ENCODE results near the gene TROAP. TPM values are rescaled to one million over a fixed set of nuclear protein-coding genes. Genes with fewer than 3 reads are reported as not detected.

The TROAP gene
- total RNA-seq, 1 donor from 2014 or later: not detected

- DNase-seq (ENCODE audit: low spot score): no peak
Observed at GRCh38 chr12:49327887-49328286, 4.8 kb downstream of the TROAP start.

- no peak for DNase-seq (ENCODE audit: low spot score)
Observed at GRCh38 chr12:49328816-49329215, 5.8 kb downstream of the TROAP start.

DNA sequence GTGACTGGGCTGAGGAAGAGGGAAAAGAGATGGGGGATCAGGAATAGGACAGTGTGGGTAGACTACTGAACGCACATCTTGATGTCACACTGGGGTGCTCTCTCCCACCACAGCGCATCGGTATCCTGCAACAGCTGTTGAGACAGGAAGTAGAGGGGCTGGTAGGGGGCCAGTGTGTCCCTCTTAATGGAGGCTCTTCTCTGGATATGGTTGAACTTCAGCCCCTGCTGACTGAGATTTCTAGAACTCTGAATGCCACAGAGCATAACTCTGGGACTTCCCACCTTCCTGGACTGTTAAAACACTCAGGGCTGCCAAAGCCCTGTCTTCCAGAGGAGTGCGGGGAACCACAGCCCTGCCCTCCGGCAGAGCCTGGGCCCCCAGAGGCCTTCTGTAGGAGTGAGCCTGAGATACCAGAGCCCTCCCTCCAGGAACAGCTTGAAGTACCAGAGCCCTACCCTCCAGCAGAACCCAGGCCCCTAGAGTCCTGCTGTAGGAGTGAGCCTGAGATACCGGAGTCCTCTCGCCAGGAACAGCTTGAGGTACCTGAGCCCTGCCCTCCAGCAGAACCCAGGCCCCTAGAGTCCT, 7.1 kb downstream of the TROAP start:
- DNase-seq (ENCODE audit: low spot score): no peak

GRCh38 chr12:49330631-49331379, 7.8 kb downstream of the TROAP start:
- DNase-seq (ENCODE audit: low spot score): peak; percentile 35

DNA sequence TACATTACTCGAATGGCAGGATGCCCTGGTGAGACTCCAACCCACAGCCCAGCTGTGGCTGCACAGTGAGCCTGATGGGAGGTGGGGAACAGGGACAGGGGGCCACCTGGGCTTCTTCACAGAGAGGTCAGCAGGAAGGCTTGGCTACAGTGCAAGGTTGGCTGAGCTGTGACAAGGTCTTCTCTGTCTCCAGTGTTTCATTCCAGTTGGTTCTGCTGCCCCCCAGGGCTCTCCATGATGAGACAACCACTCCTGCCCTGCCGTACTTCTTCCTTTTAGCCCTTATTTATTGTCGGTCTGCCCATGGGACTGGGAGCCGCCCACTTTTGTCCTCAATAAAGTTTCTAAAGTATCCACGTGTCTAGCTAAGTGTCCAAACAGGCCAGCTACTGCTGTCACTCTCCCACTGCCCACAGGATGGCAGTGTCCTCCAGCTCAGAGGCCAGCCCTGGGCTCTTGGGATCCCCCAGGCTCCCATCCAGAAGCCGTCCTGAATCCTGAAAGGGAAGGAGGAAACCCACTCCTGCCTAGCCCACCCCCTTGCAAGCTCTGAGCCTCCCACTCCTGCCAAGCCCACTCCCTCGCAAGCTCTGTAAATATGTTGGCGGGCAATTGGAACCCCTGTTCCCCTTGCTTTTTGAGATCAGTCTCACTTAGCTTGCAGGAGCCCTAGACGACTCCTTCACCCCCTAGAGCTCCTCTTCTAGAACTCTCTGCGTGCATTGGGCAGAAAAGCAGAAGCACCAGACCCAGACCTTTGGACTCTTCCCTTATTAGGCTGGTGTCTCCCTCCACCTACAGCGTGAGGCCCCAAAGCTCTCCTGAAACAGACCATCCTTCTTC, 8.5 kb downstream of the TROAP start:
- peak; percentile 85 for DNase-seq (ENCODE audit: low spot score)

GRCh38 chr12:49332441-49332861, 9.4 kb downstream of the TROAP start:
- DNase-seq (ENCODE audit: low spot score): peak; percentile 76

GRCh38 chr12:49332891-49333371, 9.9 kb downstream of the TROAP start:
- DNase-seq (ENCODE audit: low spot score): peak; percentile 85

DNA sequence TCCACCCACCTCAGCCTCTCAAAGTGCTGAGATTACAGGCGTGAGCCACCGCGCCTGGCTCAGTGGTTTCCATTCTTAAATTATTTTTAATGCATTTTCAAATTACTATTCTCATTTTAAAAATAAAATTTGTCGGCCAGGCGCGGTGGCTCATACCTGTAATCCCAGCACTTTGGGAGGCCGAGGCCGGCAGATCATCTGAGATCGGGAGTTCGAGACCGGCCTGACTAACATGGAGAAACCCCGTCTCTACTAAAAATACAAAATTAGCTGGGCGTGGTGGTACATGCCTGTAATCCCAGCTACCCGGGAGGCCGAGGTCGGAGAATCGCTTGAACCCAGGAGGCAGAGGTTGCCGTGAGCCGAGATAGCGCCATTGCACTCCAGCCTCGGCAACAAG, 10.7 kb downstream of the TROAP start:
- peak; percentile 75 for DNase-seq (ENCODE audit: low spot score)

DNA sequence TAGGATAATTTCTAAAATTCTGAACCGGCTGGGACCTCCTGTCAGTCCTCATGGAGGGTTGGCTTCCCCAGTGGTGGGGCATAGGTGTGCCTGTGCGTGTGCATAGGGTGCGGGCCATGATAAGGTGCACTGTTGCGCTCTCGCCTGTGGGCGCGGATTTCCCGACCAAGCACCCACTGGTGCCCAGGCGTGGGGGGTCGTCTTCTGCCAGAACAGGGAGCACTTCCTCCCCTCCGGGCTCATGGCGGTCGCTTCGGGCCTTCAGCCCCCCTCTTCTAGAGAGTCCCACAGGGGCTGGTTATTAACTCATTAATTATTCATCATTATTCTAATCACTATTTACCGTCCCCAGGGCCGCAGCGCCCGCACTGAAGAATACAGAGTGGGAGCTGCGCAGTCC, 11.2 kb downstream of the TROAP start:
- peak; percentile 78 for DNase-seq (ENCODE audit: low spot score)

GRCh38 chr12:49334681-49335080, 11.6 kb downstream of the TROAP start:
- peak; percentile 64 for DNase-seq (ENCODE audit: low spot score)

DNA sequence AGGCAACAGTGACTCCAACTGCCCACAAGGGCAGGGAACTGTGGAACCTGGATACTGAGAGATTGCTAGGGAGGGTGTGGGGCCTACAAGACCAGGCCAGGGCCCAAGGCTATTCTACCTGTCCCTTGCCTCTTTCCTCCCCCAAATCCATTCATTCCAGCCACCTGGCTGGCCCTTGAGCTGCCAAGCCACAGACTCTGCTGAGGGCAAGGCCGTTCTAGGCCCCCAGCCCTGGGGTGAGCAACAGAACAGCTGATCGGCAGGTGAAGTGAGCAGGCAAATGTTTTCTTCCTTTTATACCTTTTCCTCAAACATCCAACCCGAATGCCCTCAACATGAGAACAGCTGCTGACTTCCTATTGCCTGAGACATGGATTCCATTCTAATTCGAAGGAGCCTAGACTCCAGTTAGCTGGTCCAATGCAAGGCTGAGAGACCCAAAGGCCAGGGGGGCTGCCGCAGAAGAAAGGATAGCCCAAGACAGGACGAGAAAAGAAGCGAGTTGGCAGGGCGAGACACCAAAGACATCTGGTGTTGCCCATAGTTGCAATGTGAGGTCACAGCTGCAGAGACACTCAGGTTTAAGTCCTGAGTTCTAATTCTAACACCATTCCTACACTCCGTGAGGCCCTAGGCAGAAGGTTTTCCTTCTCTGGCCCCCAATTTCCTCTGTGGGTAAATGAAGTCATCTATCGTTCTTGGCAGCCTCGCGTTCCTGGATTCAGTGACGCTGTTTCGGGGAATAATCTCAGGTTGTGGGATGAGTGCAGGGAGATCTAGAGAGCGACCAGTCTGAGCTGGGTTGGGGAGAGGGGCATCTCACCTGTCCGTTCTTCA, 12.3 kb downstream of the TROAP start:
- DNase-seq (ENCODE audit: low spot score): peak; percentile 75

DNA sequence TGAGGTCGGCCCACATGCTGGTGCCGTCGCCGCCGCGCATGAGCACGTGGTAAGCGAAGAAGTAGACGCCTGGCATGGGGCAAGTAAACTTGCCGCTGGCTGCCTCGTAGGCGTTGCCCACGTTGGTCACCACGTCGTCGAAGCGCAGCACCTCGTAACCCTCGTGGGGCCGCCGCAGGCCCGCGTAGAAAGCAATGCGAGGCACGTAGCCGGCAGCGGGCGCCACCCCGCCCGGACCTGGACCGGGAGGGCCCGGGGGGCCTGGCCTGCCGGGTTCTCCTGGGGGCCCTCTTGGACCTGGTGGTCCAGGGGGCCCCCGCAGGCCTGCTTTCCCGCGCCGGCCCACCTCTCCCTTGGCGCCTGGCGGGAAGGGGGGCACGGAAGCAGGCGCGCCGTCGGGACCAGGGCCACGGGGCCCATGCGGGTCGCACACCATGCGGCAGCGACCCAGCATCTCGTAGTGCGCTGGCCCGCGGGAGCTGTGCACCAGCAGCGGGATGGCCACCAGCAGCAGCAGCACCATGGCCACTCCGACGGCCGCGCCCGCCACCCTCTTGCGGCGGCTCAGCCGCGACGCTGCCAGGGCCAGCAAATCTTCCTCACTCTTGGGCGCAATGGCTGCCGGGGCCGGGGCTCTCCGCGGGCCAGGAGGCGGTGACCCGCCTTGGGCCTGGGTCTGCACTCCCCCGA, 13.0 kb downstream of the TROAP start:
- DNase-seq (ENCODE audit: low spot score): no peak

- peak; percentile 95 for DNase-seq (ENCODE audit: low spot score)
Observed at GRCh38 chr12:49336645-49337584, 13.9 kb downstream of the TROAP start, which contains the start of gene C1QL4. C1QL4 (minus strand) TSS chr12:49337188; CDS start chr12:49336477, 711 bp downstream.

- DNase-seq (ENCODE audit: low spot score): peak; percentile 59
Observed at GRCh38 chr12:49338830-49339463, 15.9 kb downstream of the TROAP start.

DNA sequence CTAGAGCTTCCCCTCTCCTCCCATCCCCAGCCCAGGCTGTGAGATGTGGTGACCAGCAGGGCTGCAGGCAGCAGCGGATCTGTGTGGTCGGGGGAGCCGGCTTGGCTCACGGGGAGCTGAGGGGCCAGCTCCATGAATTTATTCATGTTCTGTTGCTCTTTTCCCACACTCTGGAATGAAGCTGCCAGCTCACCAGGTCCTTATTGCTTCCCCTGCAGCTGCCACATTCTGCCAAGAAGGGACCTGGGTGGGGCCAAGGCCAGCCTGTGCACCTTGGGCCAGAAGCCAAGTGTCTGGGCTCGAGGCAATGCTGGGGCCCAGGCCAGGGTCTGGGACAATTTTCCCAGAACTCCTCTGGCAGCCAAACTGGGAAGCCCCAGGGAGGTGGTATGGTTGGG, 16.4 kb downstream of the TROAP start:
- peak; percentile 78 for DNase-seq (ENCODE audit: low spot score)

DNA sequence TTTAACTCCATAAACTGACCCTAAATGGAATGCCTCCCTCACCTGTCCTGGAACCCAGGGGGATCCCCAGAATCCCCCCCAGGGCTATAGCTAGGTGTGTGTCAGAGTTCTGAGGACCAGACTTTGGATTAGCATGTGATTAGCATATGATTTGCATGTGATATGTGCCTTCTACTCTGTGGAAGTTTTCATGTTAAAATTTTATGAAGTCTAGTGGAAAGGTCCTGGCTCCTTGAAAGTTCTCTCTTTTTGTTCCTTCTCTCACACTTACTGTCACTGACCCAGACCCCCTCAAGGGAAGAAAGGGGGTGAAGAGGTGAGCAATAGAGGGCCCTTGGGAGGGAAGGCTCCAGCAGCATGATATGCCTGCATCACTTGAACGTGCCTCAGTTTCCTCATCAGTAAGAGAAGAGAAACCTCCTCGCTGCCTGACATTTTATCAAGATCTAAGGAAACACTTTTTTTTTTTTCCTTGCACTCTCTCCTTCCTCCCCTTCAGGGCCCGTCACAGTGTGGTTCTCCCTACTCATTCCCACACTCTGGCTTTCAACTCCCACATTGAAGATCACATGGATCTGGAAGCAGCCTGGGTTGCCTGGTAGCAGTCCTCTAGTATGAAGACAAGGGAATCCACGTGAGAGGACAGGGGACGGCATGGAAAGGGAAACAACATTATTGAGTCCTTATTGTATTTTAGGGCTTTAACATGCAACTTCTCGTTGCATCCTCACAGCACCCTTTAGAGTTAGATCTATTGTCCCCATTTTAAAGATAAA, 17.2 kb downstream of the TROAP start:
- DNase-seq (ENCODE audit: low spot score): no peak

- peak; percentile 69 for DNase-seq (ENCODE audit: low spot score)
Observed at GRCh38 chr12:49340971-49341776, 18.1 kb downstream of the TROAP start.
